Activated CD4-positive, alpha-beta T cell treated with anti-CD3 and anti-CD28 coated beads, Interleukin-2, amount 50 U/mL, for 16 hours (primary cell): ENCODE data around the gene TRMU.

Experiments used
- DNase-seq: peaks from one replicate; pipeline ENCODE4 v3.0.0-alpha.2; 2020

TRMU gene

GRCh38 chr22:46357711-46358520, 22.4 kb downstream of the TRMU start:
- DNase-seq: no peak

- DNase-seq: no peak
These were observed 23.3 kb downstream of the TRMU start for GRCh38 chr22:46358766-46359165.

GRCh38 chr22:46359362-46359761, 23.8 kb downstream of the TRMU start:
- no peak for DNase-seq

- DNase-seq: no peak
These were observed 24.6 kb downstream of the TRMU start for GRCh38 chr22:46360097-46360496.

GRCh38 chr22:46360891-46361290, 25.4 kb downstream of the TRMU start:
- DNase-seq: no peak

GRCh38 chr22:46361826-46362202, 26.3 kb downstream of the TRMU start:
- no peak for DNase-seq

GRCh38 chr22:46362203-46362933, 26.9 kb downstream of the TRMU start:
- no peak for DNase-seq

- no peak for DNase-seq
These were observed 27.5 kb downstream of the TRMU start for GRCh38 chr22:46362934-46363515.

- DNase-seq: no peak
These were observed 28.3 kb downstream of the TRMU start for GRCh38 chr22:46363611-46364321.

GRCh38 chr22:46364341-46365165, 29.0 kb downstream of the TRMU start:
- DNase-seq: no peak

GRCh38 chr22:46365166-46365624, 29.7 kb downstream of the TRMU start:
- DNase-seq: no peak

- DNase-seq: no peak
These were observed 30.8 kb downstream of the TRMU start for GRCh38 chr22:46366327-46366731.

- no peak for DNase-seq
These were observed 31.5 kb downstream of the TRMU start for GRCh38 chr22:46366801-46367706.

- peak; percentile 69 for DNase-seq
These were observed 32.2 kb downstream of the TRMU start for GRCh38 chr22:46367707-46368191.

GRCh38 chr22:46368422-46368821, 32.9 kb downstream of the TRMU start:
- DNase-seq: no peak

GRCh38 chr22:46368871-46369715, 33.6 kb downstream of the TRMU start:
- DNase-seq: no peak

- DNase-seq: no peak
These were observed 34.4 kb downstream of the TRMU start for GRCh38 chr22:46369716-46370583.

GRCh38 chr22:46370584-46371291, 35.2 kb downstream of the TRMU start:
- no peak for DNase-seq
